ENCODE measurements around the gene POLE3.
"Not testable (repeated sequence)": the region's sequence is repeated elsewhere in the genome, so short reads cannot be mapped to it uniquely, and the experiment has no call there.

POLE3 gene

GRCh38 chr9:113403646-113404045 lies 6.8 kb downstream of the POLE3 start:
- DNase-seq (ENCODE audit: low spot score) = no peak

DNA sequence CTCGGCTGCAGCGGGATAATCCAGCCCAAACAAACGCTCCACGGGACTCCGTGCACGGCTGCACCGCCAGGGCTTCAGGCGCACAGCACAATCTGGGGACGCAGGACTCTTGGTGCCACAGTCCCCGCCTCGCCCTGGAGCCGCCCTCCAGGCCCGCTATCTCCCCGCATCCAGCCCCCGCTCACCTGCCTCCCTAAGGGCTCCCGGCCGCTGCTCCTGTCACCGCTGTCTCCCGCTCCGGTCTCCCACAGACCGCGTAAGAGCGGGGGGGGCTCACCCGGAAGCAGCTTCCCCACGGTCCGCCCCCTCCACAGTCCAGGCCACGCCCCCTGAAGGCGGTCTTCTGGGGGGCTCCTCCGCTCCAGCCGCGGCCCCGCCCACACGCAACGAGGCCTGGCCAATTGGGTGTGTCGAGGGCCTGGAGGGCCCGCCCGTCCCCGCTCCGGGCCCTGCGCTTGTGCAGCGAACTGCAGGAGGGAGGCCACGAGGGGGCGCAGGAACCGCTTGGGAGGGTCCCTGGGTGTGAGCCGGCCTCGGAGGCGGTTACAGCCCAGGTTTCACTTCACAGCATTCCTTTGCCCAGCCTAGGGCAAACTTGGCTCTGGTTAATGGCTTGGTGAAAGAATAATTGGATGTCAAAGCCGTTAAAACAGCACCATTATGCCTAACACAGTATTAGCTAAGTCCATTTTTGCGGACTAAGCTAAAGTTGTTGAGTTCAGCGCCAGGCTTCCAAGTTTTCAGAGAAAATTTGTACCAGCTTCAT lies 9.3 kb downstream of the POLE3 start, which contains the start of gene ALAD:
TSS of gene ALAD (minus strand) at position 258 of the 766 bp plus-strand sequence. CDS start 7,725 bp downstream, outside the sequence.
- DNase-seq (ENCODE audit: low spot score) = peak; percentile 99

GRCh38 chr9:113399646-113400200 lies 10.8 kb downstream of the POLE3 start:
- DNase-seq (ENCODE audit: low spot score) = no peak

DNA sequence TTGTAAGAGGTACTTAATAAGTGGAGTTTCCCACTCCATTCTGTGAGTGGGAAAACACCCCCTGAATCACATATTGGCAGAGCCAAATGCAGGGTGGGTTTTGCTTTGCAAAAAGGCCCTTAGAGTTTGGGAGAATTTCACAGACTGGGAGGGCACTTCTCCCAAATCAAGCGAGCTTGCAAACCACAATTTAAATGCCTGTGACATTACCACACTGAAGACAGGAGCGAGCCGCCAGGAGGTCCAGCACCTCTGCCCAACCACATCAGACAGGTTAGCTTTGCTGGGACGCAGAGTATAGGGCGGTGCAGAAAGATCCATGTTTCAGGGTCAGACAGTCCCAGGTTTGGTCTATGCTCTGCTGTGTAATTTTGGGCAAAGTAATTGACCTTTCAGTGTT lies 11.7 kb downstream of the POLE3 start:
- peak; percentile 31 for DNase-seq (ENCODE audit: low spot score)

DNA sequence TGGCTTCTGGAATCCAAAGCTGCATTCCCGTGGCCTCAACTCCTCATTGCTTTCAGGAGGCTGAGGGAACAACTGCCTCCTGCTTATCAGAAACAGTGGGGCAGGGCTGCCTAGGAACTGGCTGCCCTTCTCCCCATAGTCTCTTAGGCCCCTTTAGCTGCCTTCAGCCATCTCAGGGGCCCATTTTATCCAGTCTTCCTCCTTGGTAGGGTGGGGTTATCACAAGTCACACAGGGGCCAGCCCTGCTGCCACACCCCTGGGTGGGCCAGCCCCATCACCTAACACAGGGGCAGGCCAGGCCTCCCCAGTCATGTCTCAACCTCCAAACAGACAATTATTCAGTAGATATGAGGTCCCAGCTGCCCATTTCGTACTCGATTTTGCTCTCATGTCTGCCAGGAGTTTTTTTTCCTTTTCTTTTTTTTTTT lies 13.3 kb downstream of the POLE3 start:
- no peak for DNase-seq (ENCODE audit: low spot score)

DNA sequence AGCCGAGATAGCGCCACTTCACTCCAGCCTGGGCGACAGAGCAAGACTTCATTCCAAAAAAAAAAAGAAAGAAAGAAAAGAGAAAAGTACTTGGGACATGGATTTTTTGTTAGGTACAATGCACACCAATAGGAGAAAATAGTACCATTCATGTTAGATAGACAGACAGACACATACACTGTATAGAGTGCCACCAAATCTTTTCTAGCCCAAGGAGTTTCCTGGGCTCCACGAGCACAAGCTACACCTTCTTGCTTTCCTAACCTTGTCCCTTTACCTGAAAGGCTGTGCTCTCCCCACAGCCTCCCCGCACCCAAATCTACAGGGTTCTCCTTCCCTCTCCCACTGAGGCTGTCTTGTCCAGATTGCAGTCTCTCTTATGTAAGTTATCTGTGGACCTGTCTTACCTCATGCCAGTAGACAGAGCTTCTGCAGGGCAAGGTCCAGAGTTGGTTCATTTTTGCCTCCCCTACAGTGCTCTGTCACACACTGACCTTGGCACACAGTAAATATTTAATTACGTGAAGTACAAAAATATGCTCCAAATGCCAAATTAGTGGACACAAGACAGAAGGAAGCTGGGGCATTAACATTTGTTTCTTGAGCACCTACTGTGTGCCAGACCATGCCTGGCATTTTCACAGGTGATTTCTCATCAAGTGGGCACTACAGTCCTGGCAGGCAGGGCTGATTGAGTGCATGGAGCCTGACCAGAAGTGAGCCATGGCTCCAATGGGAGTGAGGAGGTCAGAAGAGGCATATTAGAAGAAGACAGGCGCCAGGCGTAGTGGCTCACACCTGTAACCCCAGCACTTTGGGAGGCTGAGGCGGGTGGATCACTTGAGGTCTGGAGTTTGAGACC lies 15.2 kb downstream of the POLE3 start:
- no peak for DNase-seq (ENCODE audit: low spot score)

DNA sequence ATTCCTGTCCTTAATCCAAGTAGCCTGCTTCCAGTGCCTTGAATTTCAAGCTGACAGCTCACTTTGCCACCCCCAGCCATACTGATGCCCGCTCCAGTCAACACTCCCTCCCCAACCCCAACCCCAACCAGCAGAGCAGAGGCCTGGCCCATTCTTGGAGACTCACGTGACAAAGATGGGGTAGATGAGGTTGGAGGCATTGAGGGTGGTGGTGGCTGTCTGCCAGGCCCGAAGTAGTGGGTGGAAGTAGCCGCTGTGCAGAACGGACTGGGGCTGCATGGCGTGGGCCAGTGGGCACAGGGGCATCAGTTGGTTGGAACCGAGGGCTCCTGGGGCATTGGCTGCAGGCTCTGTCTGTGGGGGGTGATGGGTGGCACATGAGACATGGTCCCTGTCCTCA lies 17.2 kb downstream of the POLE3 start:
- no peak for DNase-seq (ENCODE audit: low spot score)

DNA sequence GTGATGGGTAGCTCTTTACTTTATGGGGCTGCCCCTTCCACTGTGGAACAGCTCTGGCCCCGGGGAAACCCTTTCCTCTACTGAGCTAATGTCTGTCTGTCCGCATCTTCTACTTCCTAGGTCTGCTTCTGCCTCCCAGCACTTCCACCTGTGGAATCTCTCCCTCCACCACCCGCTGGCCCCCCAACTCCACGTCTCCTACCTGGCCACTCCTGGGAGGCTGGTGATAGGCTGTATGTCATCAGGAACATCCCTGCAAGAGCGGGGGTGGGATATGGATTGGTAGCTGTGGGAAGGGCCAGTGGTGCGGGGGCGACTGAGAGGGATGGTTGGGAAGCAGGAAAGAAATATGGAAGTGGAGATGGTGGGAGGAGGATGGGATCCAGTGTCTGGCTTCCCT lies 18.6 kb downstream of the POLE3 start:
- no peak for DNase-seq (ENCODE audit: low spot score)

GRCh38 chr9:113390192-113390960 lies 20.1 kb downstream of the POLE3 start:
- no peak for DNase-seq (ENCODE audit: low spot score)

- no peak for DNase-seq (ENCODE audit: low spot score)
Observed at GRCh38 chr9:113389451-113389850, 21.0 kb downstream of the POLE3 start.

DNA sequence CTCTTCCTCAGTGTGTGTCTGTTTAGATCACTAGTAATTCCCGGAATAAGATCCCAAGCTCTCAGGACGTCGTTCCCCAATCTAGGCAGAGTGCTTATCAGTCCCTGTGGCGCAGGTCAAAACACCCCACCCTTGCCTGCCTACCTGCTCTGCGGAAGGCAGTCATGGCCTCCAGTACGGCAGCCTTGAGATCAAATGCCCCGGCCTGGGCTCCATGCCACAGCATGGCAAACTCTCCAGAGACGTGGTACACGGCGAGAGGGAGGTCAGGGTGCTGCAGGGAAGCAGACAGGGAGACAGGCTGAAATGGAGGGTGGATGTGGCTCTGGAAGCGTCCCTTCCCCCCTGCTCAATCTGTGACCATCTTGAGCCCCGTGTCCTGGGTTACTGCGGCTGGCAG lies 21.6 kb downstream of the POLE3 start:
- DNase-seq (ENCODE audit: low spot score) = no peak

- peak; percentile 34 for DNase-seq (ENCODE audit: low spot score)
Observed at GRCh38 chr9:113387560-113388230, 22.8 kb downstream of the POLE3 start.

DNA sequence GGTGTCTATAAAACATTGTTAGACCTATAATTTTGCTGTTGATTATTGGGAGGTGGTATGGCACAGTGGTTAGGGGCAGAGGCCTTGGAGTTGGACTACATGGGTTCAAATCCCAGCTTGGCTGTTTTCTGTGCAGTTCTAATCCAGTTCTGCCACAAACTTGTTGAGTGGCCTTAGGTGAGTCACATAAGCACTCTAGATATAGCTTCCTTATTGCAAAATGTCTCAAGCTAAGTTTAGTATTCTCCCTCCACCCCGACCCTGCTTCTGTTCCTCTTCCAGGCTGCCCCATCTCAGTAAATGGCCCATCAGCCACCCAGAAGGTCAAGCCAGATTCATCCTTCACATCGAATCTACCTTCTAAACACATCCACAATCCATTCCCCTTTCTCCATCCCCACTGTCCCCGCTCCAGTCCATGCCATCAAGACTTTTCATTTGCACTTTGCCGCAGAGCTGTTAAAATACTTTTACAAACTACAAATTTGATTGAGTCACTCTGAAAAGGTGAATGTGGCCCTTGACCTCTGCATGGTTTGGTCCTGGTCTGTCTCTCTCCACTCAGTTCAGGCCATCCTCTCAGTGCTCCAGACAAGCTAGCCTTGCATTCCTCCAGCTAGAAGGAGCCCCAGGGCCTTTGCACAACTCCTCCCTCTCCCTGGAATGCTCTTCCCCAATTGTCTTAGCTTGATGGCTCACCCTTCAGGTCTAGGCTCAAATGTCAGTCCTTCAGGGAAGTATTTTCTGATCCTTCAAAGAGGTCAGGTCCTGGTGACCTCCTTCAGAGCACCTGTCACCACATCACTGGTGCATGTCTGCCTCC lies 23.7 kb downstream of the POLE3 start:
- DNase-seq (ENCODE audit: low spot score) = no peak

DNA sequence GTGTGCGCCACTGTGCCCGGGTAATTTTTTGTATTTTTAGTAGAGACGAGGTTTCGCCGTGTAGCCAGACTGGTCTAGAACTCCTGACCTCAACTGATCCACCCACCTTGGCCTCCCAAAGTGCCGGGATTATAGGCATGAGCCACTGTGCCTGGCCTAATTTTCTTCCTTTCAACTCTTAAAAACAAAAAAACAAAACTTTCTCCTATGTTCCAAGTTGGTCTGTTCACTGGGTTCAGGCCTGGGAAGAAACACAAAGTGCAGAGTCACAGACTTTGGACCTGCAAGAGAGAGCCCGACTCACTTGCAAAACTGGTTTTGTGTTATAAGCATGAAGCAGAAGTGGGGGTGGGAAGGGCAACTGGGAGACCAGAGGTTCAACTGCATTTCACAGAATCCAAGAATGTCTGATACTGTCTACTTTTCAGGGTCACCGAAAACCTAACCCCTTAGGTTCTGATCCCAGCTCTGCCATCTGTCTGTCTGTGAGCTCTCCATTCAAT lies 28.5 kb downstream of the POLE3 start:
- no peak for DNase-seq (ENCODE audit: low spot score)

DNA sequence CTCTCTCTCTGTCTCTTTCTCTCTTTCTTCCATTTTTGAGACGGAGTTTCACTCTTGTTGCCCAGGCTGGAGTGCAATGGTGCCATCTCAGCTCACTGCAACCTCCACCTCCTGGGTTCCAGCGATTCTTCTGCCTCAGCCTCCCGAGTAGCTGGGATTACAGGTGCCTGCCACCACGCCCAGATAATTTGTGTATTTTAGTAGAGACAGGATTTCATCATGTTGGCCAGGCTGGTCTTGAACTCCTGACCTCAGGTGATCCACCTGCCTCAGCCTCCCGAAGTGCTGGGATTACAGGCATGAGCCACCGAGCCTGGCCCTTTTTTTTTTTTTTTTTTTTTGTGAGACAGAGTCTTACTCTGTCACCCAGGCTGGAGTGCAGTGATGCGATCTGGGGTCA lies 29.0 kb downstream of the POLE3 start:
- DNase-seq (ENCODE audit: low spot score) = not testable (repeated sequence)

- DNase-seq (ENCODE audit: low spot score) = no peak
Observed at GRCh38 chr9:113380869-113381378, 29.6 kb downstream of the POLE3 start.

GRCh38 chr9:113379829-113380210 lies 30.7 kb downstream of the POLE3 start:
- DNase-seq (ENCODE audit: low spot score) = not testable (repeated sequence)

DNA sequence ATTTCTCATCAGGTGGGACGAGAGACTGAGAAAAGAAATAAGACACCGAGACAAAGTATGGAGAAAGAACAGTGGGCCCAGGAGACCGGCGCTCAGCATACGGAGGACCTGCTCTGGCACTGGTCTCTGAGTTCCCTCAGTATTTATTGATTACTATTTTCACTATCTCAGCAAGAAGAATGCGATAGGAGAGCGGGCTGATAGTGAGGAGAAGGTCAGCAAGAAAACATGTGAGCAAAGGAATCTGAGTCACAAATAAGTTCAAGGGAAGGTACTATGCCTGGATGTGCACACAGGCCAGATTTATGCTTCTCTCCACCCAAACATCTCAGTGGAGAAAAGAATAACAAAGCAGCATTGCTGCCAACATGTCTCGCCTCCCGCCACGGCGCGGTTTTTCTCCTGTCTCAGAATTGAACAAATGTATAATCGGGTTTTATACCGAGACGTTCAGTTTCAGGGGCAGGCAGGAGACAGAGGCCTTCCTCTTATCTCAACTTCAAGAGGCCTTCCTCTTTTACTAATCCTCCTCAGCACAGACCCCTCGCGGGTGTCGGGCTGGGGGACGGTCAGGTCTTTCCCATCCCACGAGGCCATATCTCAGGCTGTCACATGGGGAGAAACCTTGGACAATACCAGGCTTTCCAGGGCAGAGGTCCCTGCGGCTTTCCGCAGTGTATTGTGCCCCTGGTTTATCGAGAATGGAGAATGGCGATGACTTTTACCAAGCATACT lies 31.2 kb downstream of the POLE3 start:
- not testable (repeated sequence) for DNase-seq (ENCODE audit: low spot score)
